Natural killer cell treated with Interleukin-12 subunit alpha and Interleukin-12 subunit beta and Interleukin-15 and Interleukin-18, amount 100 ng/mL, for 72 hours (primary cell): ENCODE measurements around the gene CDH13. TPM values are rescaled to one million over a fixed set of nuclear protein-coding genes. Genes with fewer than 3 reads are reported as not detected.

Source experiments
- ATAC-seq, 2 donors: fragments of 150-1000 bp; cut with Tn5 transposase in 1 of 2; sonication (Bioruptor Pico), chemical (Tn5 transposase) in 1 of 2; 2 replicates each; pipeline ENCODE4 v1.10.0; 2021
- DNase-seq: peaks from one replicate; pipeline ENCODE4 v3.0.0; 2022; ENCODE audit warnings: low spot score
- H3K27ac Mint-ChIP-seq, 2 donors: 1 replicate in 1 of 2; 2 replicates in 1 of 2; pipeline ENCODE4 v1.8.0; 2022; ENCODE audit warnings: mixed read lengths in 2 of 2, mild to moderate bottlenecking in 1 of 2, moderate library complexity in 1 of 2
- H3K27me3 Mint-ChIP-seq, 2 donors: 1 replicate in 1 of 2; 2 replicates in 1 of 2; pipeline ENCODE4 v1.8.0; 2022; ENCODE audit warnings: mixed read lengths in 2 of 2
- H3K36me3 Mint-ChIP-seq: one replicate; pipeline ENCODE4 v1.8.0; 2022; ENCODE audit warnings: mixed read lengths
- H3K4me1 Mint-ChIP-seq, 2 donors: 1 replicate in 1 of 2; 2 replicates in 1 of 2; pipeline ENCODE4 v1.8.0; 2022; ENCODE audit warnings: low read depth in 2 of 2, mixed read lengths in 2 of 2, mild to moderate bottlenecking in 1 of 2
- H3K4me3 Mint-ChIP-seq: one replicate; pipeline ENCODE4 v1.8.0; 2022; ENCODE audit warnings: mixed read lengths
- H3K9me3 Mint-ChIP-seq: 2 replicates; pipeline ENCODE4 v1.8.0; 2022; ENCODE audit warnings: mixed read lengths
- total RNA-seq, 2 donors: library from RNA; stranded (reverse); gene quantifications; one replicate each; pipeline ENCODE4 v1.2.3, GENCODE V29; 2022

Gene CDH13
- total RNA-seq, 2 donors from 2014 or later: not detected

DNA sequence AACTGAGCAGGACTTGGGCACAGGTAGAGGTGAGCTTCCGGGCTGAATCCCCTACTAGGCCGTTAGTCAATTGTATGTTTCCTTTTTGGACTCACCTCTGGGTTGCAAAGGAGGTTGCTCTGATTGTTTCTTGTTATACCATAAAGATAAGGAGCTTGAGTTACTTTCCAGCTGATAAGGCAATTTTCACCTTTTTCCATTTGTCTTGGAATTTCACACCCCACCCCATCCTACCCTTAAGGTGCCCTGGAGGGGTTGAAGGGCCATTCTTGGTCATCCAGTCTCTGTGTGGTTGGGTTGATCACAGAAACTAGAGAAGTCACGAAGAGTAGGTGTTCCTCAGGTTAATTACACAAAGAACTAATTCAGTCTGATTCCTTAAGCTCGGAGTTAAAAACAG lies 162.2 kb downstream of the CDH13 start:
- DNase-seq (no peak), ATAC-seq (no peak)
- Mint-ChIP-seq H3K9me3 (peaks cover 3% of the 10 kb centered on the region), H3K27ac (no peak overlapping the region), H3K4me1 (peaks cover 2 to 15% of the 10 kb centered on the region in 2 donors), H3K27me3 (no peaks in the 10 kb centered on the region), H3K4me3 (no peak overlapping the region), H3K36me3 (no peaks in the 10 kb centered on the region)

DNA sequence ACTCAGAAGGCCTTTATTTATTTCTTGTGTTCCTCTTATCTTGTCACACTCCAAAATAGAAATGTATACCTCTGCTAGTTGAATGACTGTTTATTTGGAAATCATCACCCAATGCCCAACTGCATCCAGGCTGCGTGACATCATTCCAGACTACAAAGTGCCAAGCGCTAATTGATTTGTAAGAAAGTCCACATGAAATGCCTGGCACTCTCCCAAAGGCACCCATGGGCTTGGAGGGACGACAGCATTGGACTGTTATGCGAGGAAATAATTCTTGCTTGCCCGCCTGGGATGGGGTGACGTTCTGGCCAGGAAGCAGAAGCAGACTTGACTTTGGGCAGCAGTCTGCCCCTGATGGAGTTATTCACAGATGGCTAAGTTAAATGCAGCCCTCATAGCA lies 165.9 kb downstream of the CDH13 start:
- ATAC-seq (no peak), DNase-seq (no peak)
- no peak overlapping the region for H3K4me3 Mint-ChIP-seq
- no peak overlapping the region for H3K27ac Mint-ChIP-seq
- H3K4me1 Mint-ChIP-seq: no peaks in the 10 kb centered on the region
- no peaks in the 10 kb centered on the region for H3K27me3 Mint-ChIP-seq
- no peaks in the 10 kb centered on the region for H3K36me3 Mint-ChIP-seq
- no peaks in the 10 kb centered on the region for H3K9me3 Mint-ChIP-seq

DNA sequence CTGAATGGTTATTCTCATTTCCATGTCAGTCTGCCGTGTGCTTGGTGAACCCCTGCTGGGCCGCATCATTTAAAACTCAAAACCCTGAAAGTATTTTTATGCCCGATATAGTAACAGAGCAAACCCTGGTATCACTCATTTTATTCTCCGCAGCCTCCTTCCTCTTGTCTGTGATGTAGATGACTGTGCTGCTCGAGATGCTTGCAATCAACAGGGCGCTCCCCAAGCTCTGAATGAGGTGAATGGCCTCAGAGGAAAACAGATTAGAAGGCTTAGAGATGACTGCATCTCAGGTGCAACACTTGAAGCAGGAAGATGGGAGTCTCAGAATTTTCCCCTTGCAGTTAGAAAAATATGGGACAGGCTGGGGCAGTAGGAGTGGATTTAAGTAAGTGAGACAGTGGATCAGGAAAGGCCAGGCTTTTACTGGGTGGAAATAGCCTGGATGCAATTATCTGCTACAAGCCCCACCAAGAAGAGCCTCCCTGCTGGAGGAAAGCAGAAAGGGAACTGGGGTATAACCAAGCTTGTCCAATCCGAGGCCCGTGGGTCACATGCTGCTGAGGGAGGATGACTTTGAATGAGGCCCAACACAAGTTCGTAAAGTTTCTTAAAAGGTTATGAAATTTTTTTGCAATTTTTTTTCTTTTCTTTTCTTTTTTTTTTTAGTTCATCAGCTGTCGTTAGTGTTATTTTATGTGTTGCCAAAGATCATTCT lies 166.9 kb downstream of the CDH13 start:
- ATAC-seq (no peak), DNase-seq (no peak)
- H3K4me3 Mint-ChIP-seq: no peak overlapping the region
- H3K36me3 Mint-ChIP-seq: no peaks in the 10 kb centered on the region
- no peaks in the 10 kb centered on the region for H3K9me3 Mint-ChIP-seq
- no peak overlapping the region for H3K27ac Mint-ChIP-seq
- H3K4me1 Mint-ChIP-seq: no peaks in the 10 kb centered on the region
- H3K27me3 Mint-ChIP-seq: no peaks in the 10 kb centered on the region

DNA sequence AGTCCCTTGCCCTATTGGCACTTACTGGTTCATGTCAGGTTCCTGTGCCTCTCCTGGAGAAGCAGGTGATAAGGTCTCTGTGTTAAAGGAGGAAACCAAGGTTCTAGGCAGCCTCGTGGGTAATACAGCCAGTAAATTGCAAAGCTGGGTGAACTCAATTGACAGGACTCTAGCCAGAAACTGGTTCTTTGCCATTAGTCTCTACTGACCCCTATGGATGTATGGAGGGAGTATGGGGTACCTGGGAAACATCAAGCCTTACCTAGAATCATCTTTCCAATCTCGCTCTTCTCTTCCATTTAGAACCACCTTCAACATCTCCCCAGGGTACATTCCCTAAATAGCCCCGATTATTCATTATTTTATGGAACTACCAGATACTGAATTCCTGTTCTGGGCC lies 169.3 kb downstream of the CDH13 start:
- Mint-ChIP-seq H3K27ac (no peak overlapping the region), H3K4me3 (no peak overlapping the region), H3K4me1 (peaks cover 1 to 2% of the 10 kb centered on the region in 2 donors), H3K27me3 (peaks cover 0 to under 1% of the 10 kb centered on the region in 2 donors), H3K36me3 (peaks cover 5% of the 10 kb centered on the region), H3K9me3 (no peaks in the 10 kb centered on the region)
- ATAC-seq (no peak), DNase-seq (no peak)

DNA sequence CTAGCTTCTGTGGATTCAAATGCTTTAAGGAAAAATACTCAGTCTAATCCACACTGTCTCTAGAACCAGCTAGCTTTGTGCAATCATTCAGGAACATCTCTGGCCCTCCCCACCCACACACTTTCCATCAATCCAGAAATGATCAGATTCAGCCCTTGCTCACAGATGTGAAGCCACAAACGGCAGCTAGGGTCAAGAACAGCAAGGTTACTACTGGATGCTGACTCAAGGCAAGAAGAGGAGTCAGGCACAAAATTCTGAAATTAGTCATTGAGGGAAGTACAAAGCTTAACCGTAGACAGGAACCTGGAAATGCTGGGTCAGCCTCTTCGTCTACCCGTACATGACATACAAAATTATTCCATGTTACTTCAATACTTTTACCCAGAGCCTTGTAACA lies 174.6 kb downstream of the CDH13 start:
- DNase-seq (no peak), ATAC-seq (peak; percentile 52 to 92)
- no peaks in the 10 kb centered on the region for H3K9me3 Mint-ChIP-seq
- peaks cover 6 to 13% of the 10 kb centered on the region in 2 donors for H3K27me3 Mint-ChIP-seq
- peaks cover 7% of the 10 kb centered on the region for H3K36me3 Mint-ChIP-seq
- peak overlapping the region in 1 of 2 donors; percentile 50 for H3K27ac Mint-ChIP-seq
- peak overlapping the region; percentile 55 for H3K4me3 Mint-ChIP-seq
- peaks cover 8 to 12% of the 10 kb centered on the region in 2 donors for H3K4me1 Mint-ChIP-seq

DNA sequence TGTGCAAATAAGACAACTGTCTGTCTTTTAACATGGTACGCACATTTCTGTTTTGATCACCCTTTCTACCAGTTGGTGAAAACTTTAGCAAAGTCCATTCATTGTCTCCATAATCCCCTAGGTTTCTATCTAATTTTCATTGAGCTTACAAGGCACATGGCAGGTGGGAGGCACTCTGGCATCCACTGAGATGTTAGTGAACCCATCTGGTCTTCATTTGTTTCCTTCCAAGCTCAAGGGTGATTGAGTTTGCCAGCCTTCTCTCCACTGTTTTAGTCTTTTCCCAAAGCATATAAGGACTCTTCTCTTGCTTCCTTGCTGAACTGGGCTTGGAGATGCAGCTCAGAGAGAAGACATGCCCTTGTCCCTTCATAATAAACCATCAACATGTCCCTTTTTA lies 179.1 kb downstream of the CDH13 start:
- H3K36me3 Mint-ChIP-seq: peaks cover 6% of the 10 kb centered on the region
- H3K27me3 Mint-ChIP-seq: peaks cover 19 to 43% of the 10 kb centered on the region in 2 donors
- H3K4me1 Mint-ChIP-seq: peaks cover 8 to 12% of the 10 kb centered on the region in 2 donors
- no peak for ATAC-seq
- H3K4me3 Mint-ChIP-seq: no peak overlapping the region
- no peak overlapping the region for H3K27ac Mint-ChIP-seq
- DNase-seq: no peak
- peaks cover 2% of the 10 kb centered on the region for H3K9me3 Mint-ChIP-seq

DNA sequence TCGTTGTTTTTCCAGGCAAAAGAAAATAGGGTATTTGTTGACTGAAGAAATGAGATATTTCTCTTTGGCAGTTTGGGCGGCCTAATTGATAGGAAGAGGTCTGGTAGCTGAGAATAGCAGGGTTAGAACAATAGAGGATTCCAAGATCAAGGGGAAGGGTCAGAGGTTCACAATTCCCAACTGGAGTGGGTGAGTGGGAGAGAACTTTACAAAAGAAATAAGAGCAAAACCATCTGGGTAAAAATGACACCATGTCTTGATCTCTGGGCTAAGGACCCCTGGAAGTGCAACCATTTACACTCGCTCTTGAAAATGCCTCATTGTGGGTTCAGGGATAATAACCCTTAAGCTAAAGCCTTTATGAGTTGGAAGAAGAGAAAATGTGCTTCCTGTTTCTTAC lies 180.5 kb downstream of the CDH13 start:
- no peak for ATAC-seq
- Mint-ChIP-seq H3K4me1 (peaks cover 0 to 3% of the 10 kb centered on the region in 2 donors), H3K27ac (no peak overlapping the region), H3K9me3 (peaks cover 6% of the 10 kb centered on the region), H3K4me3 (no peak overlapping the region), H3K36me3 (peaks cover 6% of the 10 kb centered on the region), H3K27me3 (peaks cover 21 to 54% of the 10 kb centered on the region in 2 donors)
- DNase-seq: no peak

DNA sequence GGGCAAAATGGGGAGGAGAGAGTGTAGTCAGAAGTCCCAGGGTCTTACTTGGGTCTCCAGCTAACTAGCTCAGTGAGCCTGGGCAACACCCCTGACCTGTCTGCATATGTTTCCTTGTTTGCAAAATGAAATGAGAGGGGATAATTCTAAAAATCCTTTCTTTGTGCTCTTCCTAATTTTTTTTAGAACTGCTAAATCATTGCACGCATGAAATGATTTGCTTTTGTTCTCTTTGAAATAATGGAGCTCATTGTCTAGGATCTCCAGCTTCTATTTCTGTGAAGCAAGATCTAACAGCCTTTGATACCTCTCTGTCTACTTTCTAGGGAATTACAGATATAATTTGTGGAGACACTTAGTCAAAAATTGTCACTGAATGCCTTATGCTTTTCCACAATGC lies 181.3 kb downstream of the CDH13 start:
- DNase-seq: no peak
- Mint-ChIP-seq H3K27me3 (peaks cover 23 to 56% of the 10 kb centered on the region in 2 donors), H3K27ac (no peak overlapping the region), H3K9me3 (peaks cover 6% of the 10 kb centered on the region), H3K4me1 (peaks cover 0 to 5% of the 10 kb centered on the region in 2 donors), H3K4me3 (no peak overlapping the region), H3K36me3 (peaks cover 6% of the 10 kb centered on the region)
- no peak for ATAC-seq

DNA sequence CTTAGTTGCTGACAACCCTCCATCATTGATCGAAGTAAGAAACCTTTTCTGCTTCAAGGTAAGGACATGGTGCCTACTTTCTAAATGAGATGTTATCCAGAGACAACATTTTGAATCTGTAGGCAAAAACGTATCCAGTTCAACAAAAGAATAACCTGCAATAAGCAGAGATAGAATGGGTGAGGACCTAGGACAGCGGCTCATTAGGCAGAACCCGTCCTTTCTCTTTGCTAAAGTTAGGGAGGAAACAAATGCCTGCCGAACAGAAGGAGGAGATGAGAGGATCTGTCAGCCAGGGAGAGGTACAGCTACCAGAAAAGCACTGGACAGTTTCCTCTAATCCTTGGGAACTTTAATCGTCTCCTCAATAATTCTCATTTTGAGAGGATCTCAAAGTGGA lies 183.3 kb downstream of the CDH13 start:
- H3K27ac Mint-ChIP-seq: no peak overlapping the region
- H3K4me3 Mint-ChIP-seq: no peak overlapping the region
- H3K9me3 Mint-ChIP-seq: peaks cover 6% of the 10 kb centered on the region
- no peak for ATAC-seq
- H3K36me3 Mint-ChIP-seq: peaks cover 6% of the 10 kb centered on the region
- peaks cover 23 to 54% of the 10 kb centered on the region in 2 donors for H3K27me3 Mint-ChIP-seq
- peaks cover 0 to 5% of the 10 kb centered on the region in 2 donors for H3K4me1 Mint-ChIP-seq
- DNase-seq: no peak

DNA sequence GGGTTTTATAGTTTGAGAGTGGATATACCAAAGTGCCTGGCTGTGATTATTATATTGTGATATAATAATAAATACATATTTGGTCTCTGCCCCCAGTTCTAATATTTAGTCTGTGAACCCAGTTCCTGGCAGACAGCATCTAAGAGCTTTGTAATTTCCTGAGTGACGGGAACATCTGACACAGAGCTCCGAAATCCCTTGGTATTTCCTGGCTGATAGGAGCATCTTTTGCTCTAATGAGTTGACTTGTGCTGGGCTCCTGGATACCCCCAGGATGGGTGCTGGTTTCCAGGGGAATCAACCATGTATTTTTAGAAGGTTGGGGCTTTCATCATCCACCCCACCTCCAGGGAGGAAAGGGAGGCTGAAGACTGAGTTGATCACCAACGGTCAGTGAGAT lies 187.3 kb downstream of the CDH13 start:
- no peak for ATAC-seq
- Mint-ChIP-seq H3K4me3 (no peak overlapping the region), H3K27ac (no peak overlapping the region), H3K36me3 (no peaks in the 10 kb centered on the region), H3K9me3 (peaks cover 6% of the 10 kb centered on the region), H3K27me3 (peaks cover 25 to 27% of the 10 kb centered on the region in 2 donors), H3K4me1 (peaks cover 3 to 5% of the 10 kb centered on the region in 2 donors)
- DNase-seq: no peak

DNA sequence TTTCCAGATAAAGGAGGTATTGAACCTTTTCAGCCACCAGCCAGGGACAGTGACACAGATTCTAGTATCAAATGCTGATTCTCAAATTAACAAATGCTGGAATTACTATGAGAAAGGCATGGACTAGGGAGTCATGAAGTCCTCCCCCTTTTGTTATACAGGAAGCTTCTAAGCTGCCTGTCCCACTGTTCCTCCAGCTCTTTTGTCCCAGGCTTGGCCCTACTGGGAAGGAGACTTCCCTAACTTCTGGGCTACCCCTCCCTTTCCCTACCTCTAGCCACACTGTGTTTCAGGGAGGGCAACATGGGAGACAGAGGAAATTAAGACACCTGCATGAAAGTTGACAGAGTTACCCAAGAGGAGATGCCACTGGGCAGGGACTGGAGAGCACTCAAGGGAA lies 192.5 kb downstream of the CDH13 start:
- no peaks in the 10 kb centered on the region for H3K9me3 Mint-ChIP-seq
- DNase-seq: no peak
- H3K27ac Mint-ChIP-seq: no peak overlapping the region
- ATAC-seq: no peak
- no peaks in the 10 kb centered on the region for H3K36me3 Mint-ChIP-seq
- peaks cover 0 to 3% of the 10 kb centered on the region in 2 donors for H3K4me1 Mint-ChIP-seq
- H3K27me3 Mint-ChIP-seq: peaks cover 0 to 11% of the 10 kb centered on the region in 2 donors
- no peak overlapping the region for H3K4me3 Mint-ChIP-seq

DNA sequence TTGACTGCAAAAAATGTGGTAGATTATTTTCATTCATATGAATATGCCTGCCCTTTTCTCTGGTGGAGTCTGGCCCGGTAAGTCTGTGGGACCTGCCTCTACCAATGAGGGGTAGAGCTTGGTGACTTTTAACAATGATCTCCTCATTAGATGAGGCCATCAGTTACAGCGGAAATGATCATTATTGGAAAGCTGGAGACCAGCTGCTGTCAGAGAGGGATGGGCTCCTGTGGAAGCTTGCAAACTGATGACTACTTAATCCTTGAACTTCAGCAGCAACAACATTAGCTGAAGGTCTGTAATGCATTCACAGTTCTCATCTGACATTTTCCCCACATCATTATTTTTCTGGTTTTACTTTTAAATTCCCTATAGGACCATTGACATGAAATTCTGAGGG lies 194.1 kb downstream of the CDH13 start:
- Mint-ChIP-seq H3K36me3 (no peaks in the 10 kb centered on the region), H3K4me3 (no peak overlapping the region), H3K27me3 (peaks cover 0 to 8% of the 10 kb centered on the region in 2 donors), H3K9me3 (no peaks in the 10 kb centered on the region), H3K27ac (no peak overlapping the region), H3K4me1 (peaks cover 0 to 3% of the 10 kb centered on the region in 2 donors)
- no peak for DNase-seq
- no peak for ATAC-seq

DNA sequence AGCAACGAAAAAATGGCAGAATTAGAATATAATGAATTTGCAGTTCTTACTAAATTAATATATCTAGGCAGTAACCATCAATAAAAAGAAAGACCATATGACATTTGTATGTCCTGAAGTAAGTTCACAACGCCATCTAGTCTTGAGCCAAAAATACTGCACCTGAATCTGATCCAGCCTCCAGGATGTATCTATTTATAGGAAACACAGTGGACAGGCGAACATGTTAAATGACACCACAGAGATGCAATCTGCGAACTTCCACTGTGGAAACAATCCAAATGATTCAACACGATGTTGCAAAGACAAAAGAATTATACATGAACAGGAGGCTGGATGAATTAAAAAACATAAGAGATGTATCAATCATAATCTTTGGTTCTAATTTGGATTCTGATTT lies 197.6 kb downstream of the CDH13 start:
- Mint-ChIP-seq H3K27me3 (no peaks in the 10 kb centered on the region), H3K36me3 (no peaks in the 10 kb centered on the region), H3K27ac (no peak overlapping the region), H3K4me3 (no peak overlapping the region), H3K4me1 (peaks cover 10 to 12% of the 10 kb centered on the region in 2 donors), H3K9me3 (no peaks in the 10 kb centered on the region)
- ATAC-seq (no peak), DNase-seq (no peak)

DNA sequence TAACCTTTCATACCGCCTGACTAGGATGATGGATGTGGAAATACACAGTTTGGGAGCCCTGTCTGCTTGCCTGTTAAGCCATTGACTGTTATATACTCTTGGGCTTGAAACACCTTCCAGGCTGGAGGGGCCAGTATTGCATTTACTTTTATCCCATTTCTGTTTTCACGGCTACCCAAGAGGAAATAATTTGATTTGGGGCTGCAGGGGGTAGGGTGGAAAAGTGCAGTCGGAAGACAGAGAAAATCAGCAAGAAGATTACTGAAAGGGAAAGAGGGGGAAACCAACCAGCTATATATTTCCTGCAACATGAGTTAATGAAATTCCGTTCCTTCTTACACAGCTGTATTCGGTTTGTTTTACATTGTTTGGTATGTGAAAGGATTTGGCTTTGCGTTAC lies 202.5 kb downstream of the CDH13 start:
- H3K4me3 Mint-ChIP-seq: no peak overlapping the region
- H3K4me1 Mint-ChIP-seq: peaks cover 15 to 19% of the 10 kb centered on the region in 2 donors
- no peaks in the 10 kb centered on the region for H3K36me3 Mint-ChIP-seq
- DNase-seq (no peak), ATAC-seq (no peak)
- H3K27ac Mint-ChIP-seq: no peak overlapping the region
- no peaks in the 10 kb centered on the region for H3K9me3 Mint-ChIP-seq
- no peaks in the 10 kb centered on the region for H3K27me3 Mint-ChIP-seq

DNA sequence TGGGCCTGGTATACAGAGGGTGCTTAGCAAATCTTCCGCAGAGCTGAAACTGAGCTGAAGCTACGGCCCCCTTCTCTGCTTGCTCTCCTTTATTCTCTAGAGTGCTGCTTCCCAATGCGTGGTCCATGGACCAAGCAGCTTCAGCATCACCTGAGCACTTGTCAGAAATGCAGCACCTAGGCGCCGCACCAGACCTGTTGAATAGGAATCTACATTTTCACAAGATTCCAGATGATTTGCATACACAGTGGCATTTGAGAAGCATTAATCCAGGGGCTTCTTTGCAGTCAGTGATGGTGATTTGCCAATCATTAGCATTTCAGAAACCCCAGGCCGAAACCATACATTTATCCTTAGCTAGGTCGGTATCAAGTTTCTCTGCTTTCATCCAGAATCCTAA lies 204.2 kb downstream of the CDH13 start:
- no peaks in the 10 kb centered on the region for H3K27me3 Mint-ChIP-seq
- no peak overlapping the region for H3K4me3 Mint-ChIP-seq
- DNase-seq (no peak), ATAC-seq (no peak)
- H3K4me1 Mint-ChIP-seq: peaks cover 19 to 21% of the 10 kb centered on the region in 2 donors
- H3K27ac Mint-ChIP-seq: no peak overlapping the region
- H3K36me3 Mint-ChIP-seq: no peaks in the 10 kb centered on the region
- no peaks in the 10 kb centered on the region for H3K9me3 Mint-ChIP-seq
